Prostate gland (tissue), 2 donors: Measurements from ENCODE around the gene RIT1.

Experiments used
- CTCF ChIP-seq, 4 experiments: fragments of 200-600 bp in 2 of 4; fragments of 450-650 bp in 2 of 4; sonication (generic) in 2 of 4; IDR thresholded peaks; 1 replicate in 3 of 4; 2 replicates in 1 of 4; pipeline ENCODE4 v1.5.1; 2016 to 2019; ENCODE audit warnings: antibody characterized with exemption in 4 of 4, mild to moderate bottlenecking in 2 of 4, moderate library complexity in 2 of 4
- POLR2A ChIP-seq: fragments of 450-650 bp; IDR thresholded peaks from one replicate; pipeline ENCODE4 v1.6.1; 2016; ENCODE audit warnings: antibody characterized with exemption, mild to moderate bottlenecking

GRCh38 chr1:155932081-155932480, 20.9 kb upstream of the RIT1 start:
- TF ChIP-seq CTCF (IDR thresholded peaks at IDR 0.05) (no peak), POLR2A (no peak)
